Breast epithelium (tissue), 4 donors: ENCODE data around the gene HLA-DQA1. TPM values are rescaled to one million over a fixed set of nuclear protein-coding genes. Genes with fewer than 3 reads are reported as not detected.
"Not testable (repeated sequence)": the region's sequence is repeated elsewhere in the genome, so short reads cannot be mapped to it uniquely, and the experiment has no call there.

Source experiments
- DNase-seq, 2 donors: peaks; one replicate each; pipeline ENCODE4 v3.0.0-alpha.2; 2019; ENCODE audit warnings: low spot score in 2 of 2
- H3K27ac ChIP-seq, 2 donors: fragments of 200-600 bp; sonication (generic) in 1 of 2; one replicate each; pipeline ENCODE4 v1.5.1; 2016 to 2019; ENCODE audit warnings: mild to moderate bottlenecking in 1 of 2
- H3K27me3 ChIP-seq, 2 donors: fragments of 200-600 bp; sonication (generic) in 1 of 2; one replicate each; pipeline versions ENCODE4 v1.5.1 to v1.6.0; 2017 to 2019; ENCODE audit warnings: control low read depth in 1 of 2, mild to moderate bottlenecking in 1 of 2
- H3K36me3 ChIP-seq: fragments of 200-600 bp; one replicate; pipeline ENCODE4 v1.5.1; 2019
- H3K4me1 ChIP-seq, 2 donors: fragments of 200-600 bp; sonication (generic); one replicate each; pipeline ENCODE4 v1.5.1; 2016 to 2019; ENCODE audit warnings: control low read depth in 1 of 2
- H3K4me3 ChIP-seq, 3 donors: fragments of 200-600 bp; sonication (generic); 1 replicate in 2 of 3; 2 replicates in 1 of 3; pipeline ENCODE4 v1.5.1; 2016 to 2019; ENCODE audit warnings: mild to moderate bottlenecking in 3 of 3, moderate library complexity in 2 of 3
- H3K9me3 ChIP-seq, 2 donors: fragments of 200-600 bp; sonication (generic) in 1 of 2; one replicate each; pipeline ENCODE4 v1.5.1; 2016 to 2019; ENCODE audit warnings: control low read depth in 1 of 2
- POLR2A ChIP-seq: fragments of 450-650 bp; IDR thresholded peaks from one replicate; pipeline ENCODE4 v1.6.1; 2016; ENCODE audit warnings: antibody characterized with exemption, mild to moderate bottlenecking, moderate library complexity
- POLR2AphosphoS5 ChIP-seq, 3 donors: sonication (generic); formaldehyde crosslinking; IDR thresholded peaks; one replicate each; pipeline ENCODE4 v1.6.1; 2017; ENCODE audit warnings: antibody characterized with exemption in 3 of 3
- intact Hi-C: fragments of 100-400 bp; cut with DNase I; formaldehyde crosslinking; loops from one replicate; pipeline ENCODE4 v1.15.1; 2023; ENCODE audit warnings: low total_unique reads
- total RNA-seq, 3 donors: library from RNA; depleted of rRNA; stranded (reverse); fragments of >200 nt; gene quantifications; one replicate each; pipeline ENCODE4 v1.1.0, GENCODE V29; 2016
- TF ChIP-seq, protein P1 (sequence below), 3 donors: fragments of 450-650 bp; IDR thresholded peaks; one replicate each; pipeline ENCODE4 v1.5.1; 2016 to 2017; ENCODE audit warnings: antibody characterized with exemption in 3 of 3, mild to moderate bottlenecking in 3 of 3, moderate library complexity in 3 of 3

HLA-DQA1 gene
- total RNA-seq, 3 donors from 2014 or later: 1.6 to 19.2 (median 15.0) TPM

DNA sequence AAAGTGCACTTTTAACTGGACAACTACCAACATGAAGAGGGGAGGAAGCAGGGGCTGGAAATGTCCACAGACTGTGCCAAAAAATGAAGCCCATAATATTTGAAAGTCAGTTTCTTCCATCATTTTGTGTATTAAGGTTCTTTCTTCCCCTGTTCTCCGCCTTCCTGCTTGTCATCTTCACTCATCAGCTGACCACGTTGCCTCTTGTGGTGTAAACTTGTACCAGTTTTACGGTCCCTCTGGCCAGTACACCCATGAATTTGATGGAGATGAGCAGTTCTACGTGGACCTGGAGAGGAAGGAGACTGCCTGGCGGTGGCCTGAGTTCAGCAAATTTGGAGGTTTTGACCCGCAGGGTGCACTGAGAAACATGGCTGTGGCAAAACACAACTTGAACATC lies 3.9 kb downstream of the HLA-DQA1 start:
- Histone ChIP-seq H3K27me3 (no peaks in the 10 kb centered on the region), H3K9me3 (no peaks in the 10 kb centered on the region), H3K4me3 (no peak overlapping the region), H3K36me3 (no peaks in the 10 kb centered on the region), H3K4me1 (no peaks in the 10 kb centered on the region), H3K27ac (no peak overlapping the region)
- TF ChIP-seq POLR2A (no peak), POLR2AphosphoS5 (IDR thresholded peaks at IDR 0.05) (no peak)
- TF ChIP-seq, protein P1, sequence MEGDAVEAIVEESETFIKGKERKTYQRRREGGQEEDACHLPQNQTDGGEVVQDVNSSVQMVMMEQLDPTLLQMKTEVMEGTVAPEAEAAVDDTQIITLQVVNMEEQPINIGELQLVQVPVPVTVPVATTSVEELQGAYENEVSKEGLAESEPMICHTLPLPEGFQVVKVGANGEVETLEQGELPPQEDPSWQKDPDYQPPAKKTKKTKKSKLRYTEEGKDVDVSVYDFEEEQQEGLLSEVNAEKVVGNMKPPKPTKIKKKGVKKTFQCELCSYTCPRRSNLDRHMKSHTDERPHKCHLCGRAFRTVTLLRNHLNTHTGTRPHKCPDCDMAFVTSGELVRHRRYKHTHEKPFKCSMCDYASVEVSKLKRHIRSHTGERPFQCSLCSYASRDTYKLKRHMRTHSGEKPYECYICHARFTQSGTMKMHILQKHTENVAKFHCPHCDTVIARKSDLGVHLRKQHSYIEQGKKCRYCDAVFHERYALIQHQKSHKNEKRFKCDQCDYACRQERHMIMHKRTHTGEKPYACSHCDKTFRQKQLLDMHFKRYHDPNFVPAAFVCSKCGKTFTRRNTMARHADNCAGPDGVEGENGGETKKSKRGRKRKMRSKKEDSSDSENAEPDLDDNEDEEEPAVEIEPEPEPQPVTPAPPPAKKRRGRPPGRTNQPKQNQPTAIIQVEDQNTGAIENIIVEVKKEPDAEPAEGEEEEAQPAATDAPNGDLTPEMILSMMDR (IDR thresholded peaks at IDR 0.05): no peak
- DNase-seq: no peak
- intact Hi-C loops: no loop called here

DNA sequence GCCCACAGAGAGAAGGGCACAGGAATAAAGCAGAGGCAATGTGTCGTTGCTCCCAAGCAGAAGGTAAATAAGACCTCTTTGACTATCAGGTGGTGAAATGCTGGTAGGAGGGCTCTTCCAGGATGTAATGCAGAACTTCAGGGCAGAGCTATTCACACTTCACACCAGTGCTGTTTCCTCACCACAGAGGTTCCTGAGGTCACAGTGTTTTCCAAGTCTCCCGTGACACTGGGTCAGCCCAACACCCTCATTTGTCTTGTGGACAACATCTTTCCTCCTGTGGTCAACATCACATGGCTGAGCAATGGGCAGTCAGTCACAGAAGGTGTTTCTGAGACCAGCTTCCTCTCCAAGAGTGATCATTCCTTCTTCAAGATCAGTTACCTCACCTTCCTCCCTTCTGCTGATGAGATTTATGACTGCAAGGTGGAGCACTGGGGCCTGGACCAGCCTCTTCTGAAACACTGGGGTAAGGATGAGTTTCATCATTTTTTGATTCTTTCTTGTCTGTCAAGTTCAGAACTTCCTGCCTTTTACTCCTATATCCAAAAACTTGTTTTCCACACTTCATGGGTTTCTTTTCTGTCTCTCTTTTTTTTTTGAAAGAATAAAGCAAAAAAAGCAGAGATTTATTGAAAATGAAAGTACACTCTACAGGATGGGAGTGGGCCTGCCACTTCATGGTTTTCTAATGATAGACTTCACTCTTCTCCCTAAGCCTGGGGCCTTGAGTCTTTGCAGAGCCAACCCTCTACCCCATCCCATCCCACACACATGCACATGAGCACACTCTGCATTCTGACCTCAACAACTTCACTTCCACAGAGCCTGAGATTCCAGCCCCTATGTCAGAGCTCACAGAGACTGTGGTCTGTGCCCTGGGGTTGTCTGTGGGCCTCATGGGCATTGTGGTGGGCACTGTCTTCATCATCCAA lies 4.8 kb downstream of the HLA-DQA1 start:
- DNase-seq, intact Hi-C loops, H3K27me3 ChIP-seq, H3K27ac ChIP-seq, H3K36me3 ChIP-seq, H3K4me3 ChIP-seq, H3K4me1 ChIP-seq, H3K9me3 ChIP-seq: not testable (repeated sequence)

GRCh38 chr6:32642720-32643106 lies 5.5 kb downstream of the HLA-DQA1 start:
- intact Hi-C loops: no loop called here
- Histone ChIP-seq H3K4me1 (no peaks in the 10 kb centered on the region), H3K4me3 (no peak overlapping the region), H3K27me3 (no peaks in the 10 kb centered on the region), H3K36me3 (no peaks in the 10 kb centered on the region), H3K9me3 (no peaks in the 10 kb centered on the region), H3K27ac (no peak overlapping the region)
- TF ChIP-seq POLR2AphosphoS5 (IDR thresholded peaks at IDR 0.05) (no peak), POLR2A (no peak)
- TF ChIP-seq, protein P1 (IDR thresholded peaks at IDR 0.05): no peak
- no peak for DNase-seq

GRCh38 chr6:32643904-32644303 lies 6.7 kb downstream of the HLA-DQA1 start:
- H3K27ac ChIP-seq: no peak overlapping the region
- no peak for DNase-seq
- intact Hi-C loops: no loop called here
- no peak overlapping the region for H3K4me3 ChIP-seq
- TF ChIP-seq, protein P1 (IDR thresholded peaks at IDR 0.05): no peak
- TF ChIP-seq POLR2A (no peak), POLR2AphosphoS5 (IDR thresholded peaks at IDR 0.05) (no peak)
- no peaks in the 10 kb centered on the region for H3K9me3 ChIP-seq
- H3K27me3 ChIP-seq: no peaks in the 10 kb centered on the region
- H3K4me1 ChIP-seq: no peaks in the 10 kb centered on the region
- H3K36me3 ChIP-seq: no peaks in the 10 kb centered on the region

DNA sequence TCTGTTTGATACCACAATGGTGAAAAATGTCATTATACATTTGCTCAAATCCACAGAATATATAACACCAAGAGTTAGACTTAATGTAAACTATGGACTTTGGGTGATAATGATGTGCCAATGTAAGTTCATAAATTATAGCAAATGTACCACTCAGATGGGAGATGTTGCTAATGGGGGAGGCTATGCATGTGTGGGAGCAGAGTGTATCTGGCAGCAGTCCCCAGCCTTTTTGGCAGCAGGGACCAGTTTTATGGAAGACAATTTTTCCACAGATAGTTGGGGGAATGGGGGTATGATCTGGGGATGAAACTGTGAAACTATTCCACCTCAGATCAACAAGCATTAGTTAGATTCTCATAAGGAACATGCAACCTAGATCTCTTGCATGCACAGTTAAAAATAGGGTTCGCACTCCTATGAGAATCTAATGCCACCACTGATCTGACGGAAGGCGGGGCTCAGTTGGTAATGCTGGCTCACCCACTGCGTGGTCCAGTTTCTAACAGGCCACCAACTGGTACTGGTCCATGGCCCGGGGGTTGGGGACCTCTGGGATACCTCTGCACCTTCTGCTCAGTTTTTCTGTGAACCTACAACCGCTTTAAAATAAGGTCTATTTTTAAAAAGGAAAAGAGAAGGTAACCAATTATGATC lies 8.0 kb downstream of the HLA-DQA1 start:
- intact Hi-C loops: no loop called here
- Histone ChIP-seq H3K27me3 (no peaks in the 10 kb centered on the region), H3K36me3 (no peaks in the 10 kb centered on the region), H3K4me1 (no peaks in the 10 kb centered on the region), H3K4me3 (no peak overlapping the region), H3K27ac (no peak overlapping the region), H3K9me3 (no peaks in the 10 kb centered on the region)
- no peak for DNase-seq
- TF ChIP-seq, protein P1 (IDR thresholded peaks at IDR 0.05): no peak
- TF ChIP-seq POLR2A: no peak
- no peak for TF ChIP-seq POLR2AphosphoS5 (IDR thresholded peaks at IDR 0.05)
